ENCODE measurements around the gene NAPSA.

DNA sequence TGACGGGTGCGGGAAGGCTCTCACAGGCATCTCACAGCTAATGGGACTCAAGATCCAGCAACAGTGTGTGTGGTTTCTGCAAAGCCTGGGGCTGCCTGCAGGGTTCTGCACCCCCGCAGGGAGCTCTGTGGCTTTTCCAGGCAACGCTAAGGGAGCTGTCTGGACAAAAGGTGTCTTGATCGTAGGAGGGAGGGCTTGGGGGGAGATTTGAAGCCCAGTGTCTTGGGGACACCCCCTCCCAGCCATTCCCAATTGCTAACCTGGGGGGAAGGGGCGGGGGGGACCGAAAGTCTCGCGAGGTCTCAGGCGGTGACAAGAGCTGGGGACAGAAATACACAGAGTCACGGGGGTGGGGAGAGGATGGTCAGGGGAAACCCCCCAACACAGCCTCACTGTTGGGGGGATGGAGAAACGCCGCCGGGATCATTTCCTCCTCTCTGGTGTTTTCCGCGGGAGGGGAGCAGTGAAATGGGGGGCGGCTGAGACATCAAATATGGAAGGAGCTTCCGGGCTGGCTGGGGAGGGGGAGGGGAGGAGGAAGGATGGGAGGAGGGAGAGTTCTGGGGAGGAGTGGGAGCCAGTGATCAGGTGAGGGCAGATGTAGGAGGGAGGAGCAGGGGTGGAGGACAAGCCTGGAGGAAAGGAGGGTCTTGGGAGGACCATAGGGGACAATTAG lies 49.5 kb downstream of the NAPSA start:
- TF ChIP-seq, protein P1, sequence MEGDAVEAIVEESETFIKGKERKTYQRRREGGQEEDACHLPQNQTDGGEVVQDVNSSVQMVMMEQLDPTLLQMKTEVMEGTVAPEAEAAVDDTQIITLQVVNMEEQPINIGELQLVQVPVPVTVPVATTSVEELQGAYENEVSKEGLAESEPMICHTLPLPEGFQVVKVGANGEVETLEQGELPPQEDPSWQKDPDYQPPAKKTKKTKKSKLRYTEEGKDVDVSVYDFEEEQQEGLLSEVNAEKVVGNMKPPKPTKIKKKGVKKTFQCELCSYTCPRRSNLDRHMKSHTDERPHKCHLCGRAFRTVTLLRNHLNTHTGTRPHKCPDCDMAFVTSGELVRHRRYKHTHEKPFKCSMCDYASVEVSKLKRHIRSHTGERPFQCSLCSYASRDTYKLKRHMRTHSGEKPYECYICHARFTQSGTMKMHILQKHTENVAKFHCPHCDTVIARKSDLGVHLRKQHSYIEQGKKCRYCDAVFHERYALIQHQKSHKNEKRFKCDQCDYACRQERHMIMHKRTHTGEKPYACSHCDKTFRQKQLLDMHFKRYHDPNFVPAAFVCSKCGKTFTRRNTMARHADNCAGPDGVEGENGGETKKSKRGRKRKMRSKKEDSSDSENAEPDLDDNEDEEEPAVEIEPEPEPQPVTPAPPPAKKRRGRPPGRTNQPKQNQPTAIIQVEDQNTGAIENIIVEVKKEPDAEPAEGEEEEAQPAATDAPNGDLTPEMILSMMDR (conservative IDR thresholded peaks at IDR 0.05 in 1 of 2, IDR thresholded peaks at IDR 0.05 in 1 of 2; ENCODE audit: low read depth in 1 of 2, low read length in 2 of 2), result no peak
- no peak for TF ChIP-seq EZH2 (IDR thresholded peaks at IDR 0.05; ENCODE audit: low read length, missing control alignments)

Measured in fibroblast of lung (primary cell).